Hepatic stellate cell (primary cell): ENCODE measurements around the gene CFAP100.

Experiments used
- DNase-seq: peaks from one replicate; pipeline ENCODE4 v3.0.0; 2011; ENCODE audit warnings: low spot score

CFAP100 gene

GRCh38 chr3:126442856-126443242, 48.1 kb downstream of the CFAP100 start:
- DNase-seq = no peak

GRCh38 chr3:126445506-126445905, 50.8 kb downstream of the CFAP100 start:
- no peak for DNase-seq

DNA sequence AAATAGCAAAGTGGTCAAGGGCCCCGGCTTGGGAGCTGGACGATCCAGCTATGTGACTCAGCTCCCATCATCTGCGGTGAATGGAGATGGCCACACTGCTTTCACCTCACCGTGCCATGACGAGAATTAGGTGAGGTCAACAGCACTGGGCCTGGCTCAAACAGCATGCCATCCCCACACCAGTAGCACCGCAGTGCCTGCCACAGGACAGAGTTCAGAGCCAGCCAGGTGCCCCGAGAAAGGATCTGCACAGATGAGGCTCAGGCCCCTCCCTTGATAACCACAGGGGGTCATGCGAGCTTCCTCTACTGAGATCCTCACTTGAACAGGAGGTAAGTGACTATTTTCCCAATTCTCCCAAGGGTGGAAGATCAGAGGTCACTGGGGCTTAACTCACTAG, 51.6 kb downstream of the CFAP100 start:
- DNase-seq = no peak

DNA sequence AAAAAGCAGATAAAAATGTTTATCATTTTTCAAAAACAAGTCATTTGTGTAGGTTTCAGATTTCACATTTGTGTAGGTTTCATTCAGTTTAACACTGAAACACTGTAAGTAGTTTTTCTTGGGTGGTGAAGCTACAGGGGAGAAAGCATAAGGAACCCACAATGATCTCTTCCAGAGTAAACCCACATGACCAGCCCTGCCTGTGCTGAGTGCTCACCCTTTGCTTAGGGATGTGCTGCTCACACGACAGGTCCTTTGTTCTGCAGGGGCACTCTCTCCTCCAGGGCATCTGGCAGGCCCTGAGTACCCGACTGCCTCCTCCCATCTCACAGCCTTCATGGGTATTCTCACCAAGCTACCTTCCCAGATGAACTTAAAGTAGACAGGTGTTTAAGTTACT, 52.1 kb downstream of the CFAP100 start:
- DNase-seq = no peak

DNA sequence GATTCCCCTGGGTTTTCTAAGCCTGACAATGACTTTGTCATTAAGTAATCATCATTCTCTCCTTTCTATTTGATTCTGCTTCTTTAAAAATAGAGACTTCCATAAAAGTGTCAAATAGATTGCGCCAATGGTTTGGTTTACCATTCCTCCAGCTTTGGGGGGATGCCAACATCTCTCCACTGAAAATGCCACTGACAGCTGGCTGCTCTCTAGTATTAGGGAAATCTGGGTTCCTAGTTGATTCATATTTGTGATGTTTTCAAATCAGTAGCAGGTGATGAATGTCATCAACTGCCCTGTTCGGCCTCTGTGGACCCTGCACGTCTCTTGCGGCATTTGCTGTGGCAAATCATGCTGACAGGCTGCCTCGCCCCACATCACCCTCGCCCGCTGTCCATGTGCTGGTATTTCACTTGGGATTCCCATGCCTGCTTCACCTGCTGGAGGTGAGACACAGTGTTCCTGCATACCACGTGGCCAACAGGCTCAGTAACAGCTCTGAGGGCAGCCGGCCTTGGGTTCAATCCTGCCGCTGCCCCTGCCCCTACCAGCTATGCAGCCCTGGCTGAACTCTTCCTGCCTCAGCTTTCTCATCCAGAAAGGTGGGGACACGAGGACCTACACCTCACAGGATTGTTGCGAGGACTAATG, 52.9 kb downstream of the CFAP100 start:
- no peak for DNase-seq

- no peak for DNase-seq
These were observed 53.6 kb downstream of the CFAP100 start for GRCh38 chr3:126448136-126448892.

DNA sequence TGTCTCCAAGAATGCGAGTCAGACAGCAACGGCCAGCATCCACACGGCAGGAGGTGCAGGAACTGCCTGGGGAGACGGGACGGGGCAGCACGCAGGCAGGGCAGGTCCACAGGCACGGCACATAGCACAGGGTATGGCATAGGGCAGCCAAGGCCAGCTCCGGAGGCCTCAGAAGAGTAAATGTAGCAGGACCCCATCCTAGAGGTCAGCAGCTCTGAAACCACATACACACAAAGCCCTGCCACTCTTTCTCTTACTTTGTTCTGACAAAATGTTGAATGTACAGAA, 54.1 kb downstream of the CFAP100 start:
- DNase-seq = no peak

- DNase-seq = no peak
These were observed 54.9 kb downstream of the CFAP100 start for GRCh38 chr3:126449621-126450051.

DNA sequence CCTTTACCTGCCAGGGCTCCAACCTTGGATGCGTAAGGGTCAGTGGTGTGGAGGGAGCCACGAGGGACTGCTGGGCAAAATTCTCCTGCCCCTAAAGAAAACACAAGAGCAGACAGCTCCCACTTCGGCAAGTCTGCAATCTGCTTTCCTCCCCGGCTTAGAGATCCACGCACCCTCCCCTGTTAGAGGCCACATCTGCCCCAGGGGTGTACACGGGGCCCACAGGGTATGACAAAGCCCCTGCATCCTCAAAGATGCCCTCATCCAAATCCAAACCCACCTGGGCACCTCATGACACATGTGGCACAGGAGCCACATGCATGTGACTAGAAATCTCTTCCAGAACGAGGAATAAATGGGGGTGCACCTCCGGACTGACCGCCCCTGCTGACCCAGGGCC, 55.5 kb downstream of the CFAP100 start:
- no peak for DNase-seq

GRCh38 chr3:126450744-126451143, 56.0 kb downstream of the CFAP100 start:
- no peak for DNase-seq

DNA sequence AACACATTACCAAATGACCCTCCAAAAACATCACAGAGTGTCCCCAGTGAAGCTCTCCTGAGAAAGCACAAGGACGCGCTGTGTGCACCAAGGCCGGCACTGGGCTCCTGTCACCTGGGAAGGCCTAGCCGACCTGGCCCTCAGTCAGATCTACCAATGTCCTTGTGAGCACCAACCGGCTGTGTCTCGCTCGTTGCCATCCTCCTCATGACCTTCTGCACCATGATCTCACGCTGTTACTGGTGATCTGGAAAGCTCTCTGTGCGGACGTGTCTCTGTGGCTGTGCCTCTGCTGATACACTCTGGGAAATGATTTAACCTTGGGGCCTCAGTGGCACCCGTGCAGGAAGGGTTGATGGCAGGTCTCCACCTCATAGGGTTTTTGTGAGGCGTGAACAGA, 56.8 kb downstream of the CFAP100 start:
- DNase-seq = no peak

- DNase-seq = no peak
These were observed 57.5 kb downstream of the CFAP100 start for GRCh38 chr3:126452213-126452612.

DNA sequence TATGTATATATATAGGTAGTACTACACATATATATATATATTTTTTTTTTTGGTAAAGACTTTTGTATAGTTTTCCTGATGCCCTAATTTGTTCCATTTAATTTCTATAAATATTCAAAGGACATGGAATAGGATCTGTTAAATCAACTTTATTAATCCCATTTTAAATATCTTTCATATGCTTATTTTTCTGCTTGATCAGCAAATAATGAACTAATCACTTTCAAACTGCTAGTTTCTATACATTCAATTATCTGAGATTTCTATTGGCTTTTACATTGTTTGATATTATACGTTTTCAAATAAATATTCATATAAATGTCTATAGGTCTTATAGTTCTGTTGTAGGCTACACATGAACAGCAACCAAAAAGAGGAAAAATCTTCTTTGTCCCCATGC, 59.3 kb downstream of the CFAP100 start:
- no peak for DNase-seq

GRCh38 chr3:126454437-126455198, 59.9 kb downstream of the CFAP100 start:
- no peak for DNase-seq

- no peak for DNase-seq
These were observed 61.5 kb downstream of the CFAP100 start for GRCh38 chr3:126456211-126456610.

DNA sequence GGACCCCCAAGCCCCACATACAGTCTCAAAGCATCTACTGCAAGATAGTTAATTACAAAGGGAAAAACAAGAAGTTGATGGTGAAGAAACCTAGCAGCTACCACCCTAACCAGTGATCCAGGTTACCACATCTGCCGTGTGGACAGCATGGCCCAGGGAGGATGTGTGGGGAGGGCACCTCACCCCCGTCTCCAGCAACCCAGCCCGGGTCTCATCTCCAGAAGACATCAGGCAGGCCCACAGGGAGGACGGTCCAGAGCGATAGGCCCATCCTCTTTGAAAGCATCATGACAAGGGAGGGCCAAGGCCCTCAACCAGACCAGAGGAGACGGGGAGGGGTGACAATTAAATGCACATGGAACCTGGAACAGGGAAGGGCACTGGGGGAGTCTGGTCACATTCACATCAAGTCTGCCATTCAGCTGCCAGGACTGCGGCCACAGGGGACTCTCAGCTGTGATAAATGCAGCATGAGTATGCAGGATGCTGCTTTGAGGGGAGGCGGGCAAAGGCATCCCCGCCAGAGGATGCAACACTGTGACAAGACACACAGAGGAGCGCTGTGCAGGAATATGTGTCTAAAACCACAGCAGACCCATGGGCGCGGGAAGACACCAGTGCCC, 62.2 kb downstream of the CFAP100 start:
- no peak for DNase-seq

DNA sequence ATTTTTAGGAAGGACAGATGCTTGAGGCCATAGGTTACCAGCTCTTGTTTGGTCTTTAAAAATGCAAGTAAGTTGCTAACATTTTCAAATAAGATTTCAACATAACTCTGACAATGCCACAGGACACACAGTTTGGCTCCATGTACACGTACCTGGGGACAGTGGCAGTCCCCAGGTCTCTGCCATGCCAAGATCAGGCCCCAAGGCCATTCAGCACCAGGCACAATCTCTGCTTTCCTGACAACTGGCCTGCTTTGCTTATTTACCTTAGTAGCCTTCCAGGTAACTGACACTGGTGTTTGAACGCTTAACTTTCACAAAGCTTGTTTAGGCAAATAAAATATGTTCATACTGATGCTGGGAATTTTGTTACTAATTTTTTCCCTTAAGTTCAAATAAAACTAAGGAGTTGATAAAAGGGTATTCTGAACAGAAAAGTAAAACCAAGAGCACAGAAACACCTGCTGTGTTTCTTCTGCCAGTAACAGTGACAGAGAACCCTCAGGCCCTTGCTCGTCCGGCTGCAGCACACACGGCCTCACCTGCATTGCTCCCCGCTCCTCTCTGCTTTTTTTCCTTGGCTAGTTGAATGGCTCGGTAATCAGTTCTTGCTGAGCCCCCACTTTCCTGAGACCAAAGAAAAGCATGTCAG, 64.5 kb downstream of the CFAP100 start:
- DNase-seq = no peak

- DNase-seq = no peak
These were observed 65.0 kb downstream of the CFAP100 start for GRCh38 chr3:126459763-126460127.

GRCh38 chr3:126460381-126460780, 65.7 kb downstream of the CFAP100 start:
- no peak for DNase-seq

DNA sequence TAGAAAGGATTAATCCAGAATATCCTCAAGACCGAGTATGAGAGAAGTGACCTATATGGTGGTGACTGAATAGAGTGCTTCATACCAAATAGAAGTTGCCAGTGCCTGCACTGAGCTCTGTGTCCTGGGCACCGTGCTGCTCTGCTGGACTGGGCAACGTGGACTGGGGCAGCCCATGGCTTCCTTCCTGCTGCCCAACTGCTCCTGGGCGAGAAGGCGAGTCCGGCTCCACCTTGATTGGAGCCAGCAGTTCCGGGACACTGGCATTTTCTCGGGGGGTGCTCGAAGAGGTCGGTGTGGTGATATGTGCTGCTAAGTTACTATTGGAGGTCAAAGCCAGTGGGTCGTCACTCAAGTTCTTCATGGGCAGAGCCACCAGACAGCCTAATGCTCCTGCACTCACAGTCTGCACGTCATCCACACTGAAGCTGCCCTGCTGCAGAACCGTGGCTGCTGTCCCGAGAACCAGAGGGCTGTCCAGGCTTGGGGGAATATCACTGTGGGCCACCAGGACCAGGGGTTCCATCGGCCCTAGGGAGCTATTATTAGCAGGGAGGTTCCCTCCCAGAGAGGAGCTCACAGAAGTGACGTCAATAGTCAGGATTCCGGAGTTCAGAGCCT, 66.9 kb downstream of the CFAP100 start:
- no peak for DNase-seq

GRCh38 chr3:126463521-126463920, 68.8 kb downstream of the CFAP100 start:
- no peak for DNase-seq

- DNase-seq = no peak
These were observed 69.4 kb downstream of the CFAP100 start for GRCh38 chr3:126464093-126464492.
